PC-3 (cell line): ENCODE data around the gene MAP2K5. TPM values are rescaled to one million over a fixed set of nuclear protein-coding genes. Genes with fewer than 3 reads are reported as not detected.

Experiments used
- ATAC-seq: fragments of 200-7000 bp; cut with Tn5 transposase; 2 replicates; pipeline ENCODE4 v1.9.1; 2020; ENCODE audit warnings: mild to moderate bottlenecking, moderate library complexity
- BruUV-seq: library from RNA; stranded (reverse); fragments of 400-500 nt; replicated peaks from 2 replicates; lab custom pipeline; 2021; lab: Mats Ljungman, UMichigan
- CTCF ChIA-PET: fragments of 300-600 bp; sonication (Branson Sonifier 250); formaldehyde crosslinking; loops from one replicate; lab custom pipeline; 2022; ENCODE audit warnings: antibody characterized with exemption; lab: Charles Lee
- POLR2A ChIA-PET: fragments of 300-600 bp; sonication (Branson Sonifier 250); formaldehyde crosslinking; loops from one replicate; lab custom pipeline; 2022; ENCODE audit warnings: antibody characterized with exemption; ENCODE audit not compliant: unreplicated experiment; lab: Charles Lee
- DNase-seq: peaks from one replicate; pipeline ENCODE4 v3.0.0-alpha.2; 2015
- H2AFZ ChIP-seq: fragments of 300-600 bp; sonication (generic); 2 replicates; pipeline ENCODE4 v1.6.0; 2016; ENCODE audit warnings: antibody characterized with exemption, low read length
- H3F3A ChIP-seq: fragments of 300-600 bp; sonication (generic); one replicate; pipeline ENCODE4 v1.6.0; 2017; ENCODE audit warnings: antibody characterized with exemption, low read length, control low read depth, mild to moderate bottlenecking; ENCODE audit not compliant: unreplicated experiment
- H3K27ac ChIP-seq: fragments of 300-600 bp; sonication (generic); 2 replicates; pipeline ENCODE4 v1.5.1; 2016; ENCODE audit warnings: mild to moderate bottlenecking, low read length
- H3K27me3 ChIP-seq: fragments of 300-600 bp; sonication (generic); 2 replicates; pipeline ENCODE4 v1.6.1; 2016; ENCODE audit warnings: low read length, mixed read lengths
- H3K36me3 ChIP-seq: fragments of 300-600 bp; sonication (generic); 2 replicates; pipeline ENCODE4 v1.6.1; 2016; ENCODE audit warnings: low read depth, mixed run types, low read length, mixed read lengths
- H3K4me1 ChIP-seq: fragments of 300-600 bp; sonication (generic); 2 replicates; pipeline ENCODE4 v1.5.1; 2016; ENCODE audit warnings: low read length; ENCODE audit not compliant: insufficient read depth
- H3K4me2 ChIP-seq: fragments of 300-600 bp; sonication (generic); 2 replicates; pipeline ENCODE4 v1.6.0; 2016; ENCODE audit warnings: low read length
- H3K4me3 ChIP-seq: fragments of 300-600 bp; sonication (generic); 2 replicates; pipeline ENCODE4 v1.5.1; 2016; ENCODE audit warnings: mild to moderate bottlenecking, low read length, mixed read lengths
- H3K79me2 ChIP-seq: fragments of 300-600 bp; sonication (generic); 2 replicates; pipeline ENCODE4 v1.6.1; 2017; ENCODE audit warnings: low read length, mixed read lengths
- H3K9ac ChIP-seq: fragments of 300-600 bp; sonication (generic); 2 replicates; pipeline ENCODE4 v1.6.0; 2016; ENCODE audit warnings: mild to moderate bottlenecking, low read length
- H3K9me2 ChIP-seq: fragments of 300-600 bp; sonication (generic); replicated peaks from 2 replicates; pipeline ENCODE4 v1.6.1; 2016; ENCODE audit warnings: mixed run types, low read length, mixed read lengths
- H3K9me3 ChIP-seq: fragments of 300-600 bp; sonication (generic); 2 replicates; pipeline ENCODE4 v1.6.1; 2016; ENCODE audit warnings: low read length, mixed read lengths
- H4K20me1 ChIP-seq: fragments of 300-600 bp; sonication (generic); 2 replicates; pipeline ENCODE4 v1.6.1; 2016; ENCODE audit warnings: low read length, mixed read lengths
- CTCF ChIP-seq: fragments of 300-600 bp; sonication (generic); conservative IDR thresholded peaks from 2 replicates; pipeline ENCODE4 v1.5.1; 2017; ENCODE audit warnings: antibody characterized with exemption, low read depth, mild to moderate bottlenecking, low read length
- EZH2 ChIP-seq: fragments of 300-600 bp; sonication (generic); IDR thresholded peaks from one replicate; pipeline ENCODE4 v1.6.1; 2017; ENCODE audit warnings: antibody characterized with exemption, mild to moderate bottlenecking, low read length; ENCODE audit not compliant: unreplicated experiment
- EZH2phosphoT487 ChIP-seq: fragments of 300-600 bp; sonication (generic); IDR thresholded peaks from 2 replicates; pipeline ENCODE4 v1.6.1; 2018; ENCODE audit warnings: mild to moderate bottlenecking, antibody characterized with exemption, low read length, borderline replicate concordance
- intact Hi-C: fragments of 100-400 bp; cut with micrococcal nuclease; formaldehyde crosslinking; loops from 2 replicates; pipeline ENCODE4 v1.9.0; 2023
- total RNA-seq: library from RNA; depleted of rRNA; stranded (reverse); fragments of >200 nt; gene quantifications from 2 replicates; pipeline ENCODE4 v1.2.3, GENCODE V29; 2014

The MAP2K5 gene
- total RNA-seq, 1 experiment from 2014 or later, result 5.5 TPM

GRCh38 chr15:67584157-67584556 is 41.7 kb downstream of the MAP2K5 start:
- ATAC-seq, result no peak
- H4K20me1 ChIP-seq, result no peaks in the 10 kb centered on the region
- H3K79me2 ChIP-seq, result no peaks in the 10 kb centered on the region
- H3K9ac ChIP-seq, result no peak overlapping the region
- no peak overlapping the region for H3K4me3 ChIP-seq
- H3K36me3 ChIP-seq, result no peaks in the 10 kb centered on the region
- H3K4me1 ChIP-seq, result no peaks in the 10 kb centered on the region
- H3K9me3 ChIP-seq, result no peaks in the 10 kb centered on the region
- H3K4me2 ChIP-seq, result no peak overlapping the region
- H3F3A ChIP-seq, result no peaks in the 10 kb centered on the region
- TF ChIP-seq EZH2, result no peak
- TF ChIP-seq EZH2phosphoT487, result no peak
- TF ChIP-seq CTCF, result no peak
- H3K9me2 ChIP-seq, result no peaks in the 10 kb centered on the region
- ChIA-PET POLR2A (no interaction called here), CTCF (no interaction called here)
- BruUV-seq, result no TSS peak
- H3K27ac ChIP-seq, result no peak overlapping the region
- H2AFZ ChIP-seq, result no peak overlapping the region
- no peak for DNase-seq
- intact Hi-C loops, result no loop called here
- no peaks in the 10 kb centered on the region for H3K27me3 ChIP-seq

- POLR2A ChIA-PET, result no interaction called here
- H3F3A ChIP-seq, result no peaks in the 10 kb centered on the region
- CTCF ChIA-PET, result no interaction called here
Measured at GRCh38 chr15:67585681-67586080, 43.2 kb downstream of the MAP2K5 start.

GRCh38 chr15:67587331-67587730 is 44.8 kb downstream of the MAP2K5 start:
- CTCF ChIA-PET, result no interaction called here
- Histone ChIP-seq H3K9ac (no peak overlapping the region), H3K4me2 (no peak overlapping the region), H3K27me3 (no peaks in the 10 kb centered on the region), H3K27ac (no peak overlapping the region), H3F3A (no peaks in the 10 kb centered on the region), H4K20me1 (no peaks in the 10 kb centered on the region), H3K4me1 (no peaks in the 10 kb centered on the region), H3K79me2 (no peaks in the 10 kb centered on the region), H2AFZ (no peak overlapping the region), H3K36me3 (no peaks in the 10 kb centered on the region), H3K9me2 (no peaks in the 10 kb centered on the region), H3K4me3 (no peak overlapping the region), H3K9me3 (no peaks in the 10 kb centered on the region)
- intact Hi-C loops, result no loop called here
- ATAC-seq, result no peak
- DNase-seq, result no peak
- POLR2A ChIA-PET, result no interaction called here
- TF ChIP-seq EZH2, result no peak
- no peak for TF ChIP-seq EZH2phosphoT487
- no peak for TF ChIP-seq CTCF
- BruUV-seq, result no TSS peak

More at GRCh38 chr15:67585681-67586080, 43.2 kb downstream of the MAP2K5 start:
- Histone ChIP-seq H3K4me2 (no peak overlapping the region), H3K27me3 (no peaks in the 10 kb centered on the region), H3K9ac (no peak overlapping the region), H2AFZ (no peak overlapping the region), H3K27ac (no peak overlapping the region), H3K9me3 (no peaks in the 10 kb centered on the region), H3K9me2 (no peaks in the 10 kb centered on the region), H3K4me1 (no peaks in the 10 kb centered on the region), H3K4me3 (no peak overlapping the region), H4K20me1 (no peaks in the 10 kb centered on the region), H3K79me2 (no peaks in the 10 kb centered on the region), H3K36me3 (no peaks in the 10 kb centered on the region)
- DNase-seq (no peak), ATAC-seq (no peak)
- intact Hi-C loops, result no loop called here
- TF ChIP-seq EZH2, result no peak
- no peak for TF ChIP-seq CTCF
- no peak for TF ChIP-seq EZH2phosphoT487
- no TSS peak for BruUV-seq
